HCT116 (cell line): ENCODE data around the gene CASP10. TPM values are rescaled to one million over a fixed set of nuclear protein-coding genes. Genes with fewer than 3 reads are reported as not detected.

Experiments used
- ATAC-seq: fragments of 200-7000 bp; cut with Tn5 transposase; 2 replicates; pipeline ENCODE4 v1.9.1; 2020; ENCODE audit warnings: mild to moderate bottlenecking, moderate library complexity
- BruUV-seq: library from RNA; stranded (reverse); fragments of 400-500 nt; replicated peaks from 2 replicates; lab custom pipeline; 2021; lab: Mats Ljungman, UMichigan
- CTCF ChIA-PET: fragments of 300-600 bp; sonication (Branson Sonifier 250); formaldehyde crosslinking; loops from one replicate; lab custom pipeline; 2021; ENCODE audit warnings: antibody characterized with exemption; lab: Charles Lee
- POLR2A ChIA-PET: fragments of 300-600, 350-600 bp; sonication (Branson Sonifier 250); formaldehyde crosslinking; loops from one replicate; lab custom pipeline; 2021; ENCODE audit warnings: antibody characterized with exemption; lab: Charles Lee
- RAD21 ChIA-PET, 2 experiments: fragments of 300-600 bp; sonication (Branson Sonifier 250); formaldehyde crosslinking; loops; one replicate each; lab custom pipeline; 2023; ENCODE audit warnings: low total read pairs in 2 of 2; ENCODE audit not compliant: uncharacterized antibody in 2 of 2, unreplicated experiment in 2 of 2, low non-redundant PET in 1 of 2; lab: Charles Lee
- DNase-seq: peaks from one replicate; pipeline ENCODE4 v3.0.0-alpha.2; 2010; ENCODE audit warnings: low read depth, low spot score
- H2AFZ ChIP-seq: fragments of 200-600 bp; shearing (Covaris generic), sonication (generic); 2 replicates; pipeline ENCODE4 v1.6.1; 2017; ENCODE audit warnings: low read depth, mixed run types, mixed read lengths, antibody characterized with exemption, low read length; ENCODE audit not compliant: poor library complexity, severe bottlenecking
- H3K27ac ChIP-seq: 2 replicates; pipeline ENCODE4 v1.5.1; 2012; ENCODE audit warnings: low read depth, low read length
- H3K27me3 ChIP-seq: fragments of 200-600 bp; sonication (generic); 2 replicates; pipeline ENCODE4 v1.6.1; 2016; ENCODE audit warnings: mixed run types, low read length, mixed read lengths; ENCODE audit not compliant: insufficient read depth
- H3K36me3 ChIP-seq, 2 experiments: fragments of 200-500 bp in 1 of 2; fragments of 200-600 bp in 1 of 2; sonication (Bioruptor generic) in 1 of 2; sonication (generic) in 1 of 2; 2 replicates each; pipeline versions ENCODE4 v1.5.1 to v1.6.1; 2014 to 2016; ENCODE audit warnings: low read length in 2 of 2, inconsistent platforms in 1 of 2, mixed read lengths in 1 of 2, mixed run types in 1 of 2; ENCODE audit not compliant: insufficient read depth in 2 of 2, control insufficient read depth in 1 of 2
- H3K4me1 ChIP-seq, 2 experiments: fragments of 200-600 bp in 1 of 2; sonication (generic) in 1 of 2; 2 replicates each; pipeline versions ENCODE4 v1.5.1 to v1.6.1; 2012 to 2017; ENCODE audit warnings: low read length in 2 of 2, inconsistent platforms in 1 of 2, mild to moderate bottlenecking in 1 of 2, mixed read lengths in 1 of 2, mixed run types in 1 of 2, moderate library complexity in 1 of 2; ENCODE audit not compliant: insufficient read depth in 2 of 2, control insufficient read depth in 1 of 2
- H3K4me2 ChIP-seq: fragments of 200-600 bp; sonication (generic); 2 replicates; pipeline ENCODE4 v1.6.1; 2017; ENCODE audit warnings: mixed run types, low read length, mixed read lengths
- H3K4me3 ChIP-seq, 2 experiments: fragments of 200-600 bp in 1 of 2; sonication (generic) in 1 of 2; replicated peaks in 1 of 2; 2 replicates each; pipeline ENCODE4 v1.5.1; 2011 to 2016; ENCODE audit warnings: low read length in 2 of 2, control low read depth in 1 of 2, low read depth in 1 of 2, mild to moderate bottlenecking in 1 of 2, mixed read lengths in 1 of 2, mixed run types in 1 of 2
- H3K79me2 ChIP-seq: fragments of 200-600 bp; sonication (generic); 2 replicates; pipeline ENCODE4 v1.6.1; 2017; ENCODE audit warnings: mild to moderate bottlenecking, mixed run types, low read length, moderate library complexity, mixed read lengths; ENCODE audit not compliant: insufficient read depth
- H3K9ac ChIP-seq: fragments of 200-600 bp; sonication (generic); 2 replicates; pipeline ENCODE4 v1.6.1; 2016; ENCODE audit warnings: low read length, mixed read lengths
- H3K9me2 ChIP-seq: fragments of 200-600 bp; sonication (generic), shearing (Covaris generic); 2 replicates; pipeline ENCODE4 v1.6.1; 2017; ENCODE audit warnings: mixed run types, mild to moderate bottlenecking, moderate library complexity; ENCODE audit not compliant: insufficient read depth
- H3K9me3 ChIP-seq, 2 experiments: fragments of 200-500 bp in 1 of 2; fragments of 200-600 bp in 1 of 2; sonication (Bioruptor generic) in 1 of 2; sonication (generic) in 1 of 2; 2 replicates each; pipeline ENCODE4 v1.6.1; 2014 to 2017; ENCODE audit warnings: low read length in 2 of 2, mixed read lengths in 2 of 2, inconsistent platforms in 1 of 2, low read depth in 1 of 2, mild to moderate bottlenecking in 1 of 2, mixed run types in 1 of 2, moderate library complexity in 1 of 2; ENCODE audit not compliant: control insufficient read depth in 1 of 2, insufficient read depth in 1 of 2
- H4K20me1 ChIP-seq: fragments of 200-600 bp; sonication (generic), shearing (Covaris generic); 2 replicates; pipeline ENCODE4 v1.6.1; 2017; ENCODE audit warnings: mixed run types, mild to moderate bottlenecking, moderate library complexity; ENCODE audit not compliant: insufficient read depth
- CBX3 ChIP-seq: IDR thresholded peaks from 2 replicates; pipeline ENCODE4 v1.6.1; 2012; ENCODE audit warnings: low read depth
- CEBPB ChIP-seq: IDR thresholded peaks from 2 replicates; pipeline ENCODE4 v1.6.1; 2012; ENCODE audit warnings: low read depth
- EGR1 ChIP-seq: IDR thresholded peaks from 2 replicates; pipeline ENCODE4 v1.6.1; 2012; ENCODE audit warnings: low read depth
- ELF1 ChIP-seq: IDR thresholded peaks from 2 replicates; pipeline ENCODE4 v1.6.1; 2012; ENCODE audit warnings: low read depth, borderline replicate concordance
- FOSL1 ChIP-seq: IDR thresholded peaks from 2 replicates; pipeline ENCODE4 v1.6.1; 2012; ENCODE audit warnings: low read depth
- JUND ChIP-seq: IDR thresholded peaks from 2 replicates; pipeline ENCODE4 v1.6.1; 2012
- POLR2A ChIP-seq: IDR thresholded peaks from 2 replicates; pipeline ENCODE4 v1.7.0; 2011; ENCODE audit warnings: borderline replicate concordance; ENCODE audit not compliant: insufficient read depth, insufficient read length; ENCODE audit errors: extremely low read depth
- POLR2AphosphoS5 ChIP-seq: IDR thresholded peaks from 2 replicates; pipeline ENCODE4 v1.6.1; 2011; ENCODE audit warnings: mild to moderate bottlenecking, low read depth, low read length, moderate library complexity
- RAD21 ChIP-seq: IDR thresholded peaks from 2 replicates; pipeline ENCODE4 v1.6.1; 2012; ENCODE audit warnings: low read depth, mild to moderate bottlenecking
- SRF ChIP-seq: IDR thresholded peaks from 2 replicates; pipeline ENCODE4 v1.6.1; 2012; ENCODE audit warnings: low read depth
- TCF7L2 ChIP-seq: IDR thresholded peaks from 2 replicates; pipeline ENCODE4 v1.7.0; 2011; ENCODE audit warnings: borderline replicate concordance, inconsistent platforms; ENCODE audit not compliant: insufficient read depth, insufficient read length; ENCODE audit errors: extremely low read depth
- ZFX ChIP-seq: fragments of 450-650 bp; IDR thresholded peaks from 2 replicates; pipeline ENCODE4 v1.6.1; 2017
- intact Hi-C: fragments of 100-400 bp; cut with micrococcal nuclease; formaldehyde crosslinking; loops from 2 replicates; pipeline ENCODE4 v1.10.0; 2022
- total RNA-seq: library from RNA; stranded (reverse); gene quantifications from one replicate; pipeline ENCODE4 v1.2.1, GENCODE V29; 2021; ENCODE audit not compliant: unreplicated experiment
- TF ChIP-seq, protein P1 (sequence below): IDR thresholded peaks from 2 replicates; pipeline ENCODE4 v1.6.1; 2012
- TF ChIP-seq, protein P2 (sequence below): IDR thresholded peaks from 2 replicates; pipeline ENCODE4 v1.6.1; 2012

The CASP10 gene
- total RNA-seq, 1 experiment from 2014 or later: 2.6 TPM

DNA sequence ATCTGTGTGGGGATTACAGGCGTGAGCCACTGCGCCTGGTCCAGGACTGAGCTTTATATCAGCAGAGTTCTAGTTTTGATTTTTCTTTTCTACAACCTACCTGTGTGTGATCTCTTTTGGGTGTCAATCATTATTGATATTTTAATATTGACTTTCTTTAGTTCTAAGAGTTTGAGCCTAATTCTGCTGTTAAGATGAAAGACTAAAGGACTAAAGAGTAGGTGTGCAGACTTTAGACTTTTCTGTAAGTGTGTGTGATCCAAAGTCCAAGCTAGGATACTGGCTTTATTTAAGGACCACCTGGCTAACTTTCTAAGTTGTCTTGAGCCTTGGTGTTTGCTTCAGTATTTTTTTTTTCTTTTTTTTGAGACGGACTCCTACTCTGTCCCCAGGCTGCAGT, 12.4 kb downstream of the CASP10 start:
- Histone ChIP-seq H3K4me2 (no peak overlapping the region), H3K4me1 (no peaks in the 10 kb centered on the region), H3K9me3 (no peaks in the 10 kb centered on the region), H4K20me1 (no peaks in the 10 kb centered on the region), H2AFZ (no peak overlapping the region), H3K4me3 (no peak overlapping the region), H3K27ac (no peak overlapping the region), H3K79me2 (no peaks in the 10 kb centered on the region), H3K36me3 (no peaks in the 10 kb centered on the region), H3K27me3 (no peaks in the 10 kb centered on the region), H3K9ac (no peak overlapping the region), H3K9me2 (no peaks in the 10 kb centered on the region)
- ChIA-PET POLR2A (no interaction called here), CTCF (interaction anchor here (1.5 kb wide), 1 partner anchor 37 kb away, joined by 6 read pairs; no protein-coding TSS in a partner anchor), RAD21 (no interaction called here)
- DNase-seq (no peak), ATAC-seq (no peak)
- intact Hi-C loops: no loop called here
- TF ChIP-seq JUND: no peak
- no peak for TF ChIP-seq EGR1
- no peak for TF ChIP-seq POLR2AphosphoS5
- TF ChIP-seq TCF7L2: no peak
- TF ChIP-seq CBX3: no peak
- TF ChIP-seq ZFX: no peak
- TF ChIP-seq, protein P1, sequence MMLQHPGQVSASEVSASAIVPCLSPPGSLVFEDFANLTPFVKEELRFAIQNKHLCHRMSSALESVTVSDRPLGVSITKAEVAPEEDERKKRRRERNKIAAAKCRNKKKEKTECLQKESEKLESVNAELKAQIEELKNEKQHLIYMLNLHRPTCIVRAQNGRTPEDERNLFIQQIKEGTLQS: no peak
- TF ChIP-seq ELF1: no peak
- TF ChIP-seq SRF: no peak
- TF ChIP-seq CEBPB: no peak
- no TSS peak for BruUV-seq

DNA sequence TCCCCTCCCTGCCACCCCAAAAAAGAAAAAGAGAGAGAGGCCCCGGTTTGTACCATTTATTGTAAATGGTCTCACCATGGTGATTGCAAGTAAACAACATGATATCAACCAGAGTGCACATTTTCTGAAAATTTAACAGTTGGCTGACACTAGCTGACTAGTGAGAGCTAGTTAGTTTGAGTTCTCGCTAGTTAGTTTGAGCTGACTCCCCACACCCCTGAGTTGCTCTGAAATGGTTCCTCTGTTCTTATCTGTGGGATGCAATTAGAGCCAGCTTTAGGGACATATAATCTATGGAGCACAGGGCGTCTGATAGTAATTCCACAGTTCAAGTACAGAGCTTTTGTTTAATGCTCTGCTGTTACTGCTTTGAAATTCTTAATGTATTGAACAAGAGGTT, 13.1 kb downstream of the CASP10 start:
- H3K36me3 ChIP-seq: no peaks in the 10 kb centered on the region
- H3K79me2 ChIP-seq: no peaks in the 10 kb centered on the region
- no peak overlapping the region for H3K4me3 ChIP-seq
- no peak for ATAC-seq
- no peak overlapping the region for H3K27ac ChIP-seq
- BruUV-seq: no TSS peak
- H3K9me3 ChIP-seq: no peaks in the 10 kb centered on the region
- RAD21 ChIA-PET: no interaction called here
- no peaks in the 10 kb centered on the region for H3K27me3 ChIP-seq
- POLR2A ChIA-PET: no interaction called here
- intact Hi-C loops: no loop called here
- no peak overlapping the region for H3K9ac ChIP-seq
- CTCF ChIA-PET: interaction anchor here (1.5 kb wide), 1 partner anchor 36 kb away, joined by 6 read pairs; no protein-coding TSS in a partner anchor
- TF ChIP-seq POLR2A: no peak
- TF ChIP-seq FOSL1: no peak
- TF ChIP-seq CEBPB: no peak
- TF ChIP-seq, protein P2, sequence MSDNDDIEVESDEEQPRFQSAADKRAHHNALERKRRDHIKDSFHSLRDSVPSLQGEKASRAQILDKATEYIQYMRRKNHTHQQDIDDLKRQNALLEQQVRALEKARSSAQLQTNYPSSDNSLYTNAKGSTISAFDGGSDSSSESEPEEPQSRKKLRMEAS: no peak
- no peak for TF ChIP-seq RAD21
- TF ChIP-seq, all 23 proteins: peak for 0
- Histone ChIP-seq H3K9me2 (no peaks in the 10 kb centered on the region), H2AFZ (no peak overlapping the region), H3K4me2 (no peak overlapping the region), H3K4me1 (no peaks in the 10 kb centered on the region), H4K20me1 (no peaks in the 10 kb centered on the region)
- no peak for DNase-seq
